ENCODE data around the gene MEGF8. TPM values are rescaled to one million over a fixed set of nuclear protein-coding genes. Genes with fewer than 3 reads are reported as not detected.
A peak's percentile ranks its signal among the peaks of the same experiment; 100 is the strongest.

Gene MEGF8
- total and polyA plus RNA-seq, 9 of the 15 experiments (the other 6 are each of a cell fraction or from before 2014, with no cell fraction given) = 0.28 to 13.1 (median 3.0) TPM

GRCh38 chr19:42424712-42425131 lies 99.3 kb downstream of the MEGF8 start:
- intact Hi-C loops (cut with micrococcal nuclease) (no loop called here), in situ Hi-C loops (cut with MboI) (no loop called here)
- Histone ChIP-seq H3K79me2 (ENCODE audit: control insufficient read depth, insufficient read depth, low read length) (no peaks in the 10 kb centered on the region), H3K36me3 (ENCODE audit: control insufficient read depth, insufficient read depth, low read length) (no peaks in the 10 kb centered on the region), H3K4me2 (ENCODE audit: insufficient read depth, low read length) (peak overlapping the region; percentile 31; the same call in 1 of the 2 replicates), H3K4me1 (replicated peaks in 1 of 2; ENCODE audit: control insufficient read depth in 2 of 2, insufficient read depth in 2 of 2, low read length in 2 of 2) (peaks cover 0 to 25% of the 10 kb centered on the region in 2 experiments; a peak in 2 of 5 replicates), H3K4me3 (no peak overlapping the region), H3K9me3 (replicated peaks; ENCODE audit: control insufficient read depth, insufficient read depth, low read depth, low read length) (no peaks in the 10 kb centered on the region), H3K9me1 (ENCODE audit: control insufficient read depth, insufficient read depth, low read length) (no peaks in the 10 kb centered on the region), H4K20me1 (replicated peaks; ENCODE audit: control insufficient read depth, insufficient read depth, low read length) (no peaks in the 10 kb centered on the region), H3K27ac (ENCODE audit: extremely low read depth, low read depth, low read length) (no peak overlapping the region), H3K27me3 (ENCODE audit: control insufficient read depth in 2 of 2, insufficient read depth in 2 of 2, low read length in 2 of 2) (peaks cover 0 to 5% of the 10 kb centered on the region in 2 experiments; a peak in 1 of 5 replicates), H2AFZ (ENCODE audit: low read depth, low read length) (peak overlapping the region; percentile 78), H3K9ac (ENCODE audit: insufficient read depth in 1 of 2, low read depth in 2 of 2, low read length in 2 of 2) (0 out of 4 replicates have a peak overlapping the region, but pooled peaks of 1 of the 2 experiments have one; percentile 14)
- peak in 1 of 4 experiments; percentile 40 for DNase-seq (ENCODE audit: extremely low read depth in 1 of 4, low spot score in 3 of 4)
- POLR2A ChIA-PET = interaction anchor here (0.6 to 1.7 kb wide), 4 partner anchors 14 to 64 kb away, joined by 3 to 4 read pairs (median 4); no protein-coding TSS in a partner anchor
- CTCF ChIA-PET (ENCODE audit: low intra/inter-chr PET ratio) = no interaction called here
- WGBS (ENCODE audit: insufficient coverage, low coverage, missing lambda C conversion rate) = 10% methylated on average over 13 of the region's 13 CpGs
- BruUV-seq (replicated peaks) = no TSS peak
- FAIRE-seq = no peak
- peak; percentile 78 for ATAC-seq
- TF ChIP-seq CXXC5 (CRISPR knock-in tag; IDR thresholded peaks at IDR 0.05) (0 out of 2 replicates have a peak, but pooled peaks have one; percentile 4), ZSCAN32 (CRISPR knock-in tag; IDR thresholded peaks at IDR 0.05) (no peak), FOXJ3 (CRISPR knock-in tag; IDR thresholded peaks at IDR 0.05) (no peak), CTCFL (IDR thresholded peaks at IDR 0.05; ENCODE audit: borderline replicate concordance, insufficient read depth, low read depth, low read length, poor library complexity, severe bottlenecking) (peak; percentile 41), ZNF740 (CRISPR knock-in tag; IDR thresholded peaks at IDR 0.05) (peak; percentile 48; the same call in 1 of the 2 replicates), ZNF740 (tag; IDR thresholded peaks at IDR 0.05) (no peak), ESRRA (IDR thresholded peaks at IDR 0.05; ENCODE audit: borderline replicate concordance, low read depth) (peak; percentile 49; the same call in 1 of the 2 replicates), JUNB (CRISPR knock-in tag; conservative IDR thresholded peaks at IDR 0.05) (no peak), TFAM (CRISPR knock-in tag; conservative IDR thresholded peaks at IDR 0.05) (no peak), DEAF1 (CRISPR knock-in tag; IDR thresholded peaks at IDR 0.05) (no peak), EWSR1 (IDR thresholded peaks at IDR 0.05; ENCODE audit: borderline replicate concordance, low read depth, partially characterized antibody) (no peak), JUND (IDR thresholded peaks at IDR 0.05; ENCODE audit: borderline replicate concordance, low read depth, low read length) (0 out of 2 replicates have a peak, but pooled peaks have one; percentile 12), JUND (tag; IDR thresholded peaks at IDR 0.05; ENCODE audit: borderline replicate concordance, low read depth, low read length) (no peak), UBTF (IDR thresholded peaks at IDR 0.05; ENCODE audit: borderline replicate concordance in 1 of 2, low read depth in 2 of 2, low read length in 2 of 2) (0 out of 4 replicates have a peak, but pooled peaks of 1 of the 2 experiments have one; percentile 39), POLR2AphosphoS2 (IDR thresholded peaks at IDR 0.05; ENCODE audit: low read length) (no peak)

All from K562 (cell line).